Brain pericyte (primary cell): ENCODE measurements around the gene FOXE3.
"Not testable (repeated sequence)": the region's sequence is repeated elsewhere in the genome, so short reads cannot be mapped to it uniquely, and the experiment has no call there.

Experiments
- DNase-seq: peaks from one replicate; pipeline ENCODE4 v3.0.0-alpha.2; 2012; ENCODE audit warnings: low read depth, low spot score

The FOXE3 gene

GRCh38 chr1:47449822-47450552 is 33.9 kb downstream of the FOXE3 start:
- no peak for DNase-seq

GRCh38 chr1:47450606-47451005 is 34.5 kb downstream of the FOXE3 start:
- DNase-seq = no peak

GRCh38 chr1:47452426-47452825 is 36.3 kb downstream of the FOXE3 start:
- DNase-seq = no peak

GRCh38 chr1:47453910-47454309 is 37.8 kb downstream of the FOXE3 start:
- not testable (repeated sequence) for DNase-seq

GRCh38 chr1:47456250-47456649 is 40.2 kb downstream of the FOXE3 start:
- DNase-seq = no peak

GRCh38 chr1:47457547-47457946 is 41.5 kb downstream of the FOXE3 start:
- not testable (repeated sequence) for DNase-seq

- no peak for DNase-seq
These were observed 43.2 kb downstream of the FOXE3 start for GRCh38 chr1:47459253-47459788.

- no peak for DNase-seq
These were observed 44.0 kb downstream of the FOXE3 start for GRCh38 chr1:47460040-47460439.

- DNase-seq = no peak
These were observed 44.4 kb downstream of the FOXE3 start for GRCh38 chr1:47460456-47460855.

GRCh38 chr1:47465605-47466004 is 49.5 kb downstream of the FOXE3 start:
- DNase-seq = no peak
